Lower leg skin (tissue), 4 donors: ENCODE data around the gene FCAR. TPM values are rescaled to one million over a fixed set of nuclear protein-coding genes. Genes with fewer than 3 reads are reported as not detected.
"Not testable (repeated sequence)": the region's sequence is repeated elsewhere in the genome, so short reads cannot be mapped to it uniquely, and the experiment has no call there.

Experiments
- DNase-seq, 2 donors: peaks; one replicate each; pipeline ENCODE4 v3.0.0-alpha.2; 2019; ENCODE audit warnings: low spot score in 2 of 2
- H3K4me3 ChIP-seq: fragments of 200-600 bp; sonication (generic); 2 replicates; pipeline ENCODE4 v1.5.1; 2017; ENCODE audit warnings: mild to moderate bottlenecking, low read depth; ENCODE audit not compliant: poor library complexity, severe bottlenecking
- POLR2A ChIP-seq, 2 donors: fragments of 450-650 bp; IDR thresholded peaks; one replicate each; pipeline ENCODE4 v1.6.1; 2016 to 2017; ENCODE audit warnings: antibody characterized with exemption in 2 of 2, mild to moderate bottlenecking in 1 of 2, moderate library complexity in 1 of 2
- WGBS, 2 donors: methylation state at CpG; one replicate each; pipeline ENCODE4 v1.1.5; 2018; 5-methylcytosine and 5-hydroxymethylcytosine counted together
- intact Hi-C: fragments of 100-400 bp; cut with DNase I; formaldehyde crosslinking; loops from one replicate; pipeline ENCODE4 v1.15.0; 2023; ENCODE audit warnings: low total_unique reads
- total RNA-seq, 4 donors: library from RNA; depleted of rRNA; stranded (reverse); fragments of >200 nt; gene quantifications; one replicate each; pipeline ENCODE4 v1.1.0, GENCODE V29; 2016
- TF ChIP-seq, protein P1 (sequence below), 3 donors: fragments of 450-650 bp; IDR thresholded peaks; one replicate each; pipeline ENCODE4 v1.5.1; 2016; ENCODE audit warnings: antibody characterized with exemption in 3 of 3, mild to moderate bottlenecking in 3 of 3, moderate library complexity in 2 of 3

The FCAR gene
- total RNA-seq, 4 donors from 2014 or later = 1.1 TPM; not detected in 3

DNA sequence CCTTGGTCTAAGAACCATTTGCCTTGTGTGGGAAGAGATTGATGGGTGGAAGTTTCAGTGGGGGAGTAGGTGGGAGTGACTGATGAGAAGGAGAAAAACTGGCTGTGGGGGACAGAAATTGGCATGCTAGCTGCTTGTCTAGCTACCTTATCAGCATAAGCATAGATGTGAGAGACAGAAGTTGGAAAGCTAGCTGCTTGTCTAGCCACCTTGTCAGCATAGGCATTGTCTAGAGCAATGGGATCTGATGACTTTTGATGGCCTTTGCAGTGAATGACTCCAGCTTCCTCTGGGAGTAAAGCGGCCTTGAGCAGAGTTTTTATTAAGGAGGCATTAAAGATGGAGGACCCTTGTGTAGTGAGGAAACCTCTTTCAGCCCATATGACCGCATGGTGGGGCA is 22.0 kb downstream of the FCAR start:
- peak in 1 of 2 donors; percentile 6 for DNase-seq
- TF ChIP-seq POLR2A (IDR thresholded peaks at IDR 0.05) = no peak
- TF ChIP-seq, protein P1, sequence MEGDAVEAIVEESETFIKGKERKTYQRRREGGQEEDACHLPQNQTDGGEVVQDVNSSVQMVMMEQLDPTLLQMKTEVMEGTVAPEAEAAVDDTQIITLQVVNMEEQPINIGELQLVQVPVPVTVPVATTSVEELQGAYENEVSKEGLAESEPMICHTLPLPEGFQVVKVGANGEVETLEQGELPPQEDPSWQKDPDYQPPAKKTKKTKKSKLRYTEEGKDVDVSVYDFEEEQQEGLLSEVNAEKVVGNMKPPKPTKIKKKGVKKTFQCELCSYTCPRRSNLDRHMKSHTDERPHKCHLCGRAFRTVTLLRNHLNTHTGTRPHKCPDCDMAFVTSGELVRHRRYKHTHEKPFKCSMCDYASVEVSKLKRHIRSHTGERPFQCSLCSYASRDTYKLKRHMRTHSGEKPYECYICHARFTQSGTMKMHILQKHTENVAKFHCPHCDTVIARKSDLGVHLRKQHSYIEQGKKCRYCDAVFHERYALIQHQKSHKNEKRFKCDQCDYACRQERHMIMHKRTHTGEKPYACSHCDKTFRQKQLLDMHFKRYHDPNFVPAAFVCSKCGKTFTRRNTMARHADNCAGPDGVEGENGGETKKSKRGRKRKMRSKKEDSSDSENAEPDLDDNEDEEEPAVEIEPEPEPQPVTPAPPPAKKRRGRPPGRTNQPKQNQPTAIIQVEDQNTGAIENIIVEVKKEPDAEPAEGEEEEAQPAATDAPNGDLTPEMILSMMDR (IDR thresholded peaks at IDR 0.05) = no peak
- WGBS, 2 donors = 83 to 91% methylated on average over 2 of the region's 2 CpGs

DNA sequence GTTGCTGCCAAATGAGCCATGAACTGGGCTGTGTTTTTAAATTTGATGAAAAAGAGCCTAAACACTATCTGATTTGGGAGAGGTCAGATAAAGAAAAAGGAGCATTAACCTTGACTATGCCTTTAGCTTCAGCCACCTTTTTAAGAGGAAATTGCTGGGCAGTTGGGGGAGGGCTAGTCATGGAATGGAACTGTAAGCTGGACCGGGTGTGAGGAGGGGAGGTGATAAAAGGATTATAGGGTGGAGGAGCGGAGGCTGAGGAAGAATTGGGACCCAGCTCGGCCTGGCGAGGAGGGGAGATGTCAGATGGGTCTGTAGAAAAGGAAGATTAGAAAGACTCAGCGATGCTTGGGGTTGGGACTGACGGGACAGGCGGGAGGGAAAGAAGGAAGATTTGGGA is 24.6 kb downstream of the FCAR start:
- 83 to 84% methylated on average over 7 of the region's 7 CpGs for WGBS, 2 donors
- H3K4me3 ChIP-seq, intact Hi-C loops, DNase-seq: not testable (repeated sequence)

More for the DNA sequence above, 22.0 kb downstream of the FCAR start:
- intact Hi-C loops = no loop called here
- no peak overlapping the region for H3K4me3 ChIP-seq

DNA sequence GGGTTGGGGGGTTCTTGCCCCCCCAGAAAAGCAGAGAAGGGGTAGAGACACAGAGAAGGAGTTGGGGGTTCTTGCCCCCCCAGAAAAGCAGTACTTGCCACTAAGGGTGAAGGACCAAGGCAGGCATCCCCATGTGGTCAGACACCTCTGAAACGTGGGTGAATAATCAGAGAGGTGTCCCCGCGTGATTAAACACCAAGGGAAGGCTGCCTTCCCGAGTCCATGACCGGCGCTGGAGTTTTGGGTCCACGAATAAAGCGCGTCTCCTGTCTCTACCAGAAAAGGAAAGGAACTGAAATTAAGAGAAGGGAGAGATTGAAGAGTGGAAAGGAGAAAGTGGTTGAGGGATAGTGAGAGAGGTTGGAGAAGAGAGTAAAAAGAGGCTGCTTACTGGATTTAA is 25.6 kb downstream of the FCAR start:
- DNase-seq, intact Hi-C loops, H3K4me3 ChIP-seq: not testable (repeated sequence)
- 82 to 84% methylated on average over 9 of the region's 9 CpGs for WGBS, 2 donors

DNA sequence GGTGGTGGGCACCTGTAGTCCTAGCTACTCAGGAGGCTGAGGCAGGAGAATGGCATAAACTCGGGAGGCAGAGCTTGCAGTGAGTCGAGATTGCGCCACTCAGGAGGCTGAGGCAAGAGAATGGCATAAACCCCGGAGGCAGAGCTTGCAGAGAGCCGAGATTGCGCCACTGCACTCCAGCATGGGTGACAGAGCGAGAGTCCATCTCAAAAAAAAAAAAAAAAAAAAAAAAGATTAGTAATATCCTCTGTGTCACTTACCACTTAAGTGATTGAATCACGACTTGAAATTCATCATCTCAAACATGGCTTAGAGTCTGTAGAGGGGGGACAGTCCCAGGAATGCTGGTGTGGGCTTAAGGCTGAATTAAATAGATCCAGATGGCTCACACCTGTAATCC is 27.1 kb downstream of the FCAR start:
- DNase-seq, H3K4me3 ChIP-seq, intact Hi-C loops: not testable (repeated sequence)
- WGBS, 2 donors = 78 to 81% methylated on average over 8 of the region's 8 CpGs

DNA sequence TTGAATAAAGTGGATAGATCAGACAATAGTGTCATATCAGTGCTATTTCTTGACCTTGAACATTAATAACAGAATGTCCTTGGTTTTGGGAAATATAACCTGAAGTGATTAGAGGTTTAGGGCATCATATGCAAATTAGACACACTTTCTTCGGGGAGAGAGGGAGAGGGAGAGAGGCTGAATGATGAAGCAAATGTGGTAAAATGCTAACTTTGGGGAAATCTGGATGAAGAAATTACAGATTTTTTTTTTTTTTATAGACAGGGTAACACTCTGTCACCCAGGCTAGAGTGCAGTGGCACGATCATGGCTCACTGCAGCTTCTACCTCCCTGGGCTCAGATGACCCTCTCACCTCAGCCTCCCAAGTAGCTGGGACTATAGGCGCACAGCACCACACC is 28.0 kb downstream of the FCAR start:
- intact Hi-C loops = no loop called here
- no peak overlapping the region for H3K4me3 ChIP-seq
- no peak for DNase-seq
- TF ChIP-seq, protein P1 (IDR thresholded peaks at IDR 0.05) = no peak
- TF ChIP-seq POLR2A (IDR thresholded peaks at IDR 0.05) = no peak
- WGBS, 2 donors = 61 to 67% methylated on average over 3 of the region's 3 CpGs

- DNase-seq = no peak
- intact Hi-C loops = no loop called here
- 90 to 92% methylated on average over 6 of the region's 6 CpGs for WGBS, 2 donors
- TF ChIP-seq, protein P1 (IDR thresholded peaks at IDR 0.05) = no peak
- TF ChIP-seq POLR2A (IDR thresholded peaks at IDR 0.05) = no peak
- no peak overlapping the region for H3K4me3 ChIP-seq
Measured at GRCh38 chr19:54903303-54903702, 29.3 kb downstream of the FCAR start.

DNA sequence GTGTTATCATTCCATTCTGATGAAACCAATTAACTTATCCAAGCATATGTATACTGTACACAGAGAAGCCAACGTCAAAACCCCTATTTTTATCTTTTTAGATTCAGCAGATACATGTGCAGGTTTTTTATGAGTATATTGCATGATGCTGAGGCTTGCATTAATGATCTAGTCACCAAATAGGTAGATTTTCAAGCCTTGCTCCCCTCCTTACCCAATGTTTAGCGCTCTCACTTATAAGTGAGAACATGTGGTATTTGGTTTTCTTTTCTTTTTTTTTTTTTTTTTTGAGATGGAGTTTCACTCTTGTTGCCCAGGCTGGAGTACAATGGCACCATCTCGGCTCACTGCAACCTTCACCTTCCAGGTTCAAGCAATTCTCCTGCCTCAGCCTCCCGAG is 30.2 kb downstream of the FCAR start:
- DNase-seq, intact Hi-C loops, H3K4me3 ChIP-seq: not testable (repeated sequence)
- WGBS, 2 donors = 77 to 82% methylated on average over 4 of the region's 4 CpGs

GRCh38 chr19:54905421-54905802 is 31.4 kb downstream of the FCAR start:
- DNase-seq = no peak
- 41 to 46% methylated on average over 5 of the region's 5 CpGs for WGBS, 2 donors
- no peak overlapping the region for H3K4me3 ChIP-seq
- no peak for TF ChIP-seq POLR2A (IDR thresholded peaks at IDR 0.05)
- TF ChIP-seq, protein P1 (IDR thresholded peaks at IDR 0.05) = no peak
- intact Hi-C loops = no loop called here
